ENCODE measurements around the gene PDZRN4.

The PDZRN4 gene

DNA sequence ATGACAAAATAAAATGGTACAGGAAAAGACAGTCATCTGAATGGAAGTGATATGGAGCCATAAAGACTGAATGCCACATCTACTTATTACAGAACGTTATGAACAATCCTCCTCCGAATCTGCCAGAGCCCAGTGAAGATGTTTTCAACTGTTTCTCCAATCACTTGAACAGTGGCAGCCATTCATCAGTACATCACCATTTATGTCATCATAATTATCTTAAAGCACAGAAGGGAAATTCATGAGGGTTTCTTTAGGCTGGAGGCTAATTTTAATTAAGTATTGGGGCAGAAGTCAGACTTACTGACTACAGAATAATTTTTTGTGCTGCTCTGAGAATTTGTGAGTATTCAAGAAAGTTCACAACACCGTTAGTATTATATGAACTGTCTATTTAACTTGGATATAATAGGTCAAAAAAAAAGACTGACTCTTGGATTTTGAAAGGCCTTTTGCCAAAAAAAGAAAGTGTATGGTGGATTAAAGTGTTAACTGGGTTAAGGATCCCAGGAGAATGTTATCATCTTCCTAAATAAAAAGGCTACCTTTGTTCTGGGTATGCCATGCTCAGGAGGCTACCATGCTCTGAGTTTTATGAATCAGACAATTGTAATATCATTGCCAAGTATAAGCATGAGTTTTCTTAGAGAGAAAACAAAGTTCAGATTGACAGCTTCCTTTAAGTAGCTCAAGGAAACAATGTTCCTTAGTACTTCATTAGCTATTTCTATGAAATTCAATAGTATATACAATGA, 40.1 kb downstream of the PDZRN4 start:
- no peaks in the 10 kb centered on the region for H3K79me2 ChIP-seq (ENCODE audit: control insufficient read depth, insufficient read depth, low read length)
- no peak overlapping the region for H3K4ac ChIP-seq (ENCODE audit: low read depth, low read length)
- H3K4me1 ChIP-seq (ENCODE audit: control insufficient read depth, low read depth, low read length), result no peaks in the 10 kb centered on the region
- H3K27ac ChIP-seq (ENCODE audit: low read depth, low read length), result no peak overlapping the region
- no peaks in the 10 kb centered on the region for H3K27me3 ChIP-seq (ENCODE audit: insufficient read depth, low read length, poor library complexity)
- no peak overlapping the region for H3K4me2 ChIP-seq (ENCODE audit: low read length)
- H2BK120ac ChIP-seq (ENCODE audit: low read depth, low read length), result no peak overlapping the region
- no peak overlapping the region for H4K5ac ChIP-seq (ENCODE audit: low read length)
- H3K18ac ChIP-seq (ENCODE audit: low read length), result no peak overlapping the region
- H3K9ac ChIP-seq (ENCODE audit: low read length), result no peak overlapping the region
- no peak overlapping the region for H2BK5ac ChIP-seq (ENCODE audit: low read length)
- no peak overlapping the region for H4K8ac ChIP-seq (ENCODE audit: low read depth, low read length)
- H3K4me3 ChIP-seq (ENCODE audit: low read length), result no peak overlapping the region
- DNase-seq, result no peak
- no peak overlapping the region for H2BK15ac ChIP-seq (replicated peaks; ENCODE audit: low read depth)
- H3K23ac ChIP-seq (ENCODE audit: low read length), result no peak overlapping the region
- no peak overlapping the region for H2AK5ac ChIP-seq (ENCODE audit: low read length)
- no CpG with 5 or more reads among the region's 3 CpGs for WGBS (ENCODE audit: extremely low coverage, insufficient coverage, low lambda C conversion rate)
- no peaks in the 10 kb centered on the region for H3K36me3 ChIP-seq (ENCODE audit: control insufficient read depth, insufficient read depth, low read length)
- H3K56ac ChIP-seq (ENCODE audit: low read length), result no peak overlapping the region
- no peaks in the 10 kb centered on the region for H3K79me1 ChIP-seq (ENCODE audit: low read length)

DNA sequence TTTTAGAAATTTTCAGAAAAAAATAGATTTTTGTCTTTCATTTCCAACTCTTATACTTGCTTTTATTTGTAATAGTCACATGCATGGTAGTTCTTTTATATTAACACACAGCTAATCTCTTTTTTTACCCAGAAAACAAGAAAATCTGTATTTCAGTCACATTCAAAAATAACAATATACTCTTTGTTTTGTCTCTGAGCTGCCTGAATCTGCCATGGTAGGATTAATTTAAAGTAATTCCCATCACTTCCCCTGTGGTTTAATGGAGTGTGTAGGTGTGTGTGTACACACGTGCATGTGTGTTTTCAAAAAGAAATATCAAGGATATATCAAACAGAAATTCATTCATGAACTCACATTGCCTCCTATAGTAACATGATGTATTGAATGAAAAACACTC, 42.6 kb downstream of the PDZRN4 start:
- no peak for DNase-seq
- H2AK5ac ChIP-seq (ENCODE audit: low read length), result no peak overlapping the region
- no peaks in the 10 kb centered on the region for H3K27me3 ChIP-seq (ENCODE audit: insufficient read depth, low read length, poor library complexity)
- no peak overlapping the region for H3K4me3 ChIP-seq (ENCODE audit: low read length)
- H3K4me1 ChIP-seq (ENCODE audit: control insufficient read depth, low read depth, low read length), result no peaks in the 10 kb centered on the region
- no peak overlapping the region for H3K27ac ChIP-seq (ENCODE audit: low read depth, low read length)
- H3K79me2 ChIP-seq (ENCODE audit: control insufficient read depth, insufficient read depth, low read length), result no peaks in the 10 kb centered on the region
- H3K79me1 ChIP-seq (ENCODE audit: low read length), result no peaks in the 10 kb centered on the region
- H3K4me2 ChIP-seq (ENCODE audit: low read length), result no peak overlapping the region
- WGBS (ENCODE audit: extremely low coverage, insufficient coverage, low lambda C conversion rate), result no CpG with 5 or more reads among the region's 1 CpG
- H3K4ac ChIP-seq (ENCODE audit: low read depth, low read length), result no peak overlapping the region
- H4K5ac ChIP-seq (ENCODE audit: low read length), result no peak overlapping the region
- no peak overlapping the region for H3K9ac ChIP-seq (ENCODE audit: low read length)
- no peak overlapping the region for H2BK15ac ChIP-seq (replicated peaks; ENCODE audit: low read depth)
- no peak overlapping the region for H3K23ac ChIP-seq (ENCODE audit: low read length)
- H2BK5ac ChIP-seq (ENCODE audit: low read length), result no peak overlapping the region
- no peak overlapping the region for H3K18ac ChIP-seq (ENCODE audit: low read length)
- no peak overlapping the region for H2BK120ac ChIP-seq (ENCODE audit: low read depth, low read length)
- H4K8ac ChIP-seq (ENCODE audit: low read depth, low read length), result no peak overlapping the region
- no peaks in the 10 kb centered on the region for H3K36me3 ChIP-seq (ENCODE audit: control insufficient read depth, insufficient read depth, low read length)
- no peak overlapping the region for H3K56ac ChIP-seq (ENCODE audit: low read length)

DNA sequence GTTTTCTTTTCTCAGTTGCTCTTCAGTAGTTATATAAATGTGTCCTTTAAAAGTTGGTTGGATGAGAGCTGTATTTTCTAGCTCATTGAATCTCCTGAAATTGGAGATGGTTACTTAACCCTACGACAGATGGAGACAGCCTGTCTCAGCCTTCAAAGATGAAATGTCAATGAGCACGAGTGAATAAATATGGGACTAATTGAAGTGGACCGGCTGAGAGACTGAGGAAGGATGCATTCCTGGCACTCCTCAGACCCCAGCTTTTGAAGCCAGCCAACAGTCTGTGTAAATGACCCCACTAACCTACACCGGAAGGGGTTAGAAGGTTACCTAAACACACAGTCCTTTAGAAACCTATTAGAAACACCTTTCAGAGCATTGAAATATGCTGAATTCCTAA, 46.6 kb downstream of the PDZRN4 start:
- Histone ChIP-seq H4K5ac (ENCODE audit: low read length) (no peak overlapping the region), H3K18ac (ENCODE audit: low read length) (no peak overlapping the region), H3K79me1 (ENCODE audit: low read length) (no peaks in the 10 kb centered on the region), H3K27ac (ENCODE audit: low read depth, low read length) (no peak overlapping the region), H2BK120ac (ENCODE audit: low read depth, low read length) (no peak overlapping the region), H2BK5ac (ENCODE audit: low read length) (no peak overlapping the region), H3K9ac (ENCODE audit: low read length) (no peak overlapping the region), H2AK5ac (ENCODE audit: low read length) (no peak overlapping the region), H2BK15ac (replicated peaks; ENCODE audit: low read depth) (no peak overlapping the region), H3K4ac (ENCODE audit: low read depth, low read length) (no peak overlapping the region), H3K4me3 (ENCODE audit: low read length) (no peak overlapping the region), H3K23ac (ENCODE audit: low read length) (no peak overlapping the region), H3K27me3 (ENCODE audit: insufficient read depth, low read length, poor library complexity) (no peaks in the 10 kb centered on the region), H3K56ac (ENCODE audit: low read length) (no peak overlapping the region), H3K79me2 (ENCODE audit: control insufficient read depth, insufficient read depth, low read length) (no peaks in the 10 kb centered on the region), H3K4me1 (ENCODE audit: control insufficient read depth, low read depth, low read length) (no peaks in the 10 kb centered on the region), H3K4me2 (ENCODE audit: low read length) (no peak overlapping the region), H4K8ac (ENCODE audit: low read depth, low read length) (no peak overlapping the region), H3K36me3 (ENCODE audit: control insufficient read depth, insufficient read depth, low read length) (no peaks in the 10 kb centered on the region)
- DNase-seq, result no peak
- WGBS (ENCODE audit: extremely low coverage, insufficient coverage, low lambda C conversion rate), result no CpG with 5 or more reads among the region's 4 CpGs

- no peaks in the 10 kb centered on the region for H3K79me2 ChIP-seq (ENCODE audit: control insufficient read depth, insufficient read depth, low read length)
- H3K4ac ChIP-seq (ENCODE audit: low read depth, low read length), result no peak overlapping the region
- H3K4me1 ChIP-seq (ENCODE audit: control insufficient read depth, low read depth, low read length), result no peaks in the 10 kb centered on the region
- WGBS (ENCODE audit: extremely low coverage, insufficient coverage, low lambda C conversion rate), result no CpG with 5 or more reads among the region's 2 CpGs
- H2AK5ac ChIP-seq (ENCODE audit: low read length), result no peak overlapping the region
- H3K9ac ChIP-seq (ENCODE audit: low read length), result no peak overlapping the region
- H3K79me1 ChIP-seq (ENCODE audit: low read length), result no peaks in the 10 kb centered on the region
- no peaks in the 10 kb centered on the region for H3K27me3 ChIP-seq (ENCODE audit: insufficient read depth, low read length, poor library complexity)
- H3K23ac ChIP-seq (ENCODE audit: low read length), result no peak overlapping the region
- no peak overlapping the region for H3K18ac ChIP-seq (ENCODE audit: low read length)
- no peak overlapping the region for H3K4me3 ChIP-seq (ENCODE audit: low read length)
- no peak overlapping the region for H4K5ac ChIP-seq (ENCODE audit: low read length)
- no peak overlapping the region for H3K27ac ChIP-seq (ENCODE audit: low read depth, low read length)
- no peak overlapping the region for H2BK120ac ChIP-seq (ENCODE audit: low read depth, low read length)
- DNase-seq, result peak; percentile 2
- H3K4me2 ChIP-seq (ENCODE audit: low read length), result no peak overlapping the region
- no peak overlapping the region for H3K56ac ChIP-seq (ENCODE audit: low read length)
- no peak overlapping the region for H2BK5ac ChIP-seq (ENCODE audit: low read length)
- no peak overlapping the region for H4K8ac ChIP-seq (ENCODE audit: low read depth, low read length)
- no peak overlapping the region for H2BK15ac ChIP-seq (replicated peaks; ENCODE audit: low read depth)
- no peaks in the 10 kb centered on the region for H3K36me3 ChIP-seq (ENCODE audit: control insufficient read depth, insufficient read depth, low read length)
These were observed 54.5 kb downstream of the PDZRN4 start for GRCh38 chr12:41242603-41243002.

- Histone ChIP-seq H3K79me1 (ENCODE audit: low read length) (no peaks in the 10 kb centered on the region), H3K27ac (ENCODE audit: low read depth, low read length) (no peak overlapping the region), H3K18ac (ENCODE audit: low read length) (no peak overlapping the region), H3K4me3 (ENCODE audit: low read length) (no peak overlapping the region), H3K79me2 (ENCODE audit: control insufficient read depth, insufficient read depth, low read length) (no peaks in the 10 kb centered on the region), H2BK15ac (replicated peaks; ENCODE audit: low read depth) (no peak overlapping the region), H3K4ac (ENCODE audit: low read depth, low read length) (no peak overlapping the region), H4K8ac (ENCODE audit: low read depth, low read length) (no peak overlapping the region), H3K23ac (ENCODE audit: low read length) (no peak overlapping the region), H2AK5ac (ENCODE audit: low read length) (no peak overlapping the region), H3K4me1 (ENCODE audit: control insufficient read depth, low read depth, low read length) (no peaks in the 10 kb centered on the region), H2BK120ac (ENCODE audit: low read depth, low read length) (no peak overlapping the region), H3K4me2 (ENCODE audit: low read length) (no peak overlapping the region), H3K56ac (ENCODE audit: low read length) (no peak overlapping the region), H3K27me3 (ENCODE audit: insufficient read depth, low read length, poor library complexity) (no peaks in the 10 kb centered on the region), H3K9ac (ENCODE audit: low read length) (no peak overlapping the region), H2BK5ac (ENCODE audit: low read length) (no peak overlapping the region), H4K5ac (ENCODE audit: low read length) (no peak overlapping the region), H3K36me3 (ENCODE audit: control insufficient read depth, insufficient read depth, low read length) (no peaks in the 10 kb centered on the region)
- WGBS (ENCODE audit: extremely low coverage, insufficient coverage, low lambda C conversion rate), result no CpG with 5 or more reads among the region's 2 CpGs
- no peak for DNase-seq
These were observed 60.3 kb downstream of the PDZRN4 start for GRCh38 chr12:41248391-41248790.

- H3K4ac ChIP-seq (ENCODE audit: low read depth, low read length), result no peak overlapping the region
- no peaks in the 10 kb centered on the region for H3K79me2 ChIP-seq (ENCODE audit: control insufficient read depth, insufficient read depth, low read length)
- H4K5ac ChIP-seq (ENCODE audit: low read length), result no peak overlapping the region
- H3K4me3 ChIP-seq (ENCODE audit: low read length), result no peak overlapping the region
- no peaks in the 10 kb centered on the region for H3K79me1 ChIP-seq (ENCODE audit: low read length)
- no peaks in the 10 kb centered on the region for H3K27me3 ChIP-seq (ENCODE audit: insufficient read depth, low read length, poor library complexity)
- no peak overlapping the region for H3K4me2 ChIP-seq (ENCODE audit: low read length)
- H3K56ac ChIP-seq (ENCODE audit: low read length), result no peak overlapping the region
- H2BK15ac ChIP-seq (replicated peaks; ENCODE audit: low read depth), result no peak overlapping the region
- H3K27ac ChIP-seq (ENCODE audit: low read depth, low read length), result no peak overlapping the region
- H4K8ac ChIP-seq (ENCODE audit: low read depth, low read length), result no peak overlapping the region
- H2AK5ac ChIP-seq (ENCODE audit: low read length), result no peak overlapping the region
- H3K4me1 ChIP-seq (ENCODE audit: control insufficient read depth, low read depth, low read length), result no peaks in the 10 kb centered on the region
- DNase-seq, result no peak
- H2BK120ac ChIP-seq (ENCODE audit: low read depth, low read length), result no peak overlapping the region
- no peak overlapping the region for H3K9ac ChIP-seq (ENCODE audit: low read length)
- no peaks in the 10 kb centered on the region for H3K36me3 ChIP-seq (ENCODE audit: control insufficient read depth, insufficient read depth, low read length)
- H3K23ac ChIP-seq (ENCODE audit: low read length), result no peak overlapping the region
- no CpG with 5 or more reads among the region's 2 CpGs for WGBS (ENCODE audit: extremely low coverage, insufficient coverage, low lambda C conversion rate)
- no peak overlapping the region for H3K18ac ChIP-seq (ENCODE audit: low read length)
- H2BK5ac ChIP-seq (ENCODE audit: low read length), result no peak overlapping the region
These were observed 62.6 kb downstream of the PDZRN4 start for GRCh38 chr12:41250748-41251147.

All from mesendoderm (in vitro differentiated cells).